Right atrium auricular region (tissue), 2 donors: ENCODE measurements around the gene PRRC2A. TPM values are rescaled to one million over a fixed set of nuclear protein-coding genes. Genes with fewer than 3 reads are reported as not detected.

Experiments
- DNase-seq: peaks from one replicate; pipeline ENCODE4 v3.0.0-alpha.2; 2019; ENCODE audit warnings: low spot score
- H3K27ac ChIP-seq, 2 donors: fragments of 200-600 bp; sonication (generic); 1 replicate in 1 of 2; 2 replicates in 1 of 2; pipeline ENCODE4 v1.5.1; 2016 to 2019
- H3K27me3 ChIP-seq, 2 donors: fragments of 200-600 bp; sonication (generic); one replicate each; pipeline versions ENCODE4 v1.5.1 to v1.6.0; 2017 to 2019
- H3K36me3 ChIP-seq: fragments of 200-600 bp; sonication (generic); one replicate; pipeline ENCODE4 v1.5.1; 2016
- H3K4me1 ChIP-seq, 2 donors: fragments of 200-600 bp; sonication (generic); one replicate each; pipeline versions ENCODE4 v1.5.1 to v1.6.0; 2017 to 2019
- H3K4me3 ChIP-seq, 2 donors: fragments of 200-600 bp; sonication (generic); 1 replicate in 1 of 2; 2 replicates in 1 of 2; pipeline ENCODE4 v1.5.1; 2017 to 2019; ENCODE audit warnings: mild to moderate bottlenecking in 1 of 2, moderate library complexity in 1 of 2
- H3K9me3 ChIP-seq, 2 donors: fragments of 200-600 bp; sonication (generic); one replicate each; pipeline ENCODE4 v1.5.1; 2019
- CTCF ChIP-seq, 2 donors: fragments of 200-600 bp; sonication (generic); IDR thresholded peaks; one replicate each; pipeline ENCODE4 v1.5.1; 2019; ENCODE audit warnings: antibody characterized with exemption in 2 of 2
- total RNA-seq, 2 donors: library from RNA; depleted of rRNA; stranded (reverse); fragments of >200 nt; gene quantifications; one replicate each; pipeline ENCODE4 v1.1.0, GENCODE V29; 2016

The PRRC2A gene
- total RNA-seq, 2 donors from 2014 or later = 61.0 to 96.7 TPM

DNA sequence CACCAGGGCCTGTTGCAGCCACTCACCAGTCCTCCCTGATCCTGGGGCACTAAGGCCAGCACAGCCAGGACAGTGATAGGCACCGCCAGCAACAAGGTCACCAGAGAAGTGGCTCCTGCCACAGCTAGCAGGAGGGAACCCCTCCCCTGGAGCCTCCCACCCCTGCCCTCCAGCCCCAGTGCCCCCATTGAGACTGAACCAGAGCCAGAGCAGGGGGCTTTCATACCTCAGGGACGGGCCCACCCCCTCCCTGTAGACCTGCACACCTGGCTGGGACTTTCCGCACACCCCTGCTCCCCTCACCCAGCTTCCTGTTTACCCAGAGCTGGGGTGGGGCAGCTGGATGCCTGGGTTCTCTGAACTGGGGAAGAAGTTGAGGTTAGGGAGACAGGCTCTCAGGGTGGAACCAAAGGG lies 38.3 kb upstream of the PRRC2A start, which contains the start of gene LTB:
Gene LTB, minus strand, starts transcription at position 195 of the 414 bp plus-strand sequence. Its CDS starts 7 bp downstream, at position 188.
- no peaks in the 10 kb centered on the region for H3K36me3 ChIP-seq
- H3K27ac ChIP-seq = peak within 1 kb of the TSS; percentile 79 to 84
- H3K4me1 ChIP-seq = peaks cover 0 to 18% of the 10 kb centered on the region in 2 donors
- no peak for TF ChIP-seq CTCF (IDR thresholded peaks at IDR 0.05)
- DNase-seq = no peak
- no peaks in the 10 kb centered on the region for H3K27me3 ChIP-seq
- H3K9me3 ChIP-seq = no peaks in the 10 kb centered on the region
- H3K4me3 ChIP-seq = peak within 1 kb of the TSS; percentile 61 to 80

GRCh38 chr6:31585491-31585890 lies 35.0 kb upstream of the PRRC2A start:
- H3K36me3 ChIP-seq = no peaks in the 10 kb centered on the region
- no peaks in the 10 kb centered on the region for H3K9me3 ChIP-seq
- DNase-seq = no peak
- peak in 1 of 2 donors; percentile 13 for TF ChIP-seq CTCF (IDR thresholded peaks at IDR 0.05)
- no peak overlapping the region for H3K27ac ChIP-seq
- peaks cover 0 to 16% of the 10 kb centered on the region in 2 donors for H3K4me1 ChIP-seq
- H3K27me3 ChIP-seq = no peaks in the 10 kb centered on the region
- H3K4me3 ChIP-seq = no peak overlapping the region

GRCh38 chr6:31586008-31586407 lies 34.5 kb upstream of the PRRC2A start, which contains the start of gene LST1:
TSS of gene LST1 (plus strand) at chr6:31586277. CDS start at chr6:31587300, 1,023 bp downstream.
- Histone ChIP-seq H3K4me1 (peaks cover 0 to 13% of the 10 kb centered on the region in 2 donors), H3K9me3 (no peaks in the 10 kb centered on the region), H3K27me3 (no peaks in the 10 kb centered on the region), H3K27ac (no peak within 1 kb of the TSS), H3K36me3 (no peaks in the 10 kb centered on the region), H3K4me3 (no peak within 1 kb of the TSS)
- TF ChIP-seq CTCF (IDR thresholded peaks at IDR 0.05) = no peak
- DNase-seq = no peak

DNA sequence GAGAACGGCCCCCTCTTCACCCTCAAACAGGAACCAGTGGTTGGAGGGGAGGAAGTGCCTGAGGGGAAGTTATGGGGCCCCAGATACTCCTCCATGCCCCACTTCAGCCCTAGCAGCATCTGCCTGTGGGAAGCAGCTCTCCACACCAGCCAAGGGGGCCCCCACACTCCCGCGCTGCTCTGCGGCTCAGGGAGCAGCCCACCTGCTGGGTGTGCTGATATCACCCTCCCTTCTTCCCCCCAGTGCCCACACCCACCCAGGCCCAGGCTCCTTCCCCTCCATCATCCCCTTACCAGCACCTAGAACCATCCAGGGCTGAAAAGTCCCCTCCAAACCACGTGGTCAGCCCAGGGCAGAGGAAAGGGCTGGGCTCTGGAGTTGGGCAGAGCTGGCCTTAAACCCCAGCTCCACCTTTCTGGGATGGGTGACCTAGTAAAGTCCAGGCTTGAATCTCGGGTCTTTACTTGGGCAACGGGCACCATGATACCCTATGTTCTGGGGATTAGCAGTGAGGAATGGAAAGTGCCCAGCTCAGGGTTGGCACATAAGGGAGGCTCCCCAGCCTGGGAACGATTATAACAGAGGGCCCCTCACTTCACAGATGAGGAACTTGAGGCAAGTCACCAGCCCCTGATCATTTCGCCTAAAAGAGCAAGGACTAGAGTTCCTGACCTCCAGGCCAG lies 33.8 kb upstream of the PRRC2A start:
- no peak for DNase-seq
- no peaks in the 10 kb centered on the region for H3K27me3 ChIP-seq
- H3K4me1 ChIP-seq = peaks cover 0 to 8% of the 10 kb centered on the region in 2 donors
- H3K36me3 ChIP-seq = no peaks in the 10 kb centered on the region
- no peak overlapping the region for H3K27ac ChIP-seq
- no peak for TF ChIP-seq CTCF (IDR thresholded peaks at IDR 0.05)
- no peaks in the 10 kb centered on the region for H3K9me3 ChIP-seq
- H3K4me3 ChIP-seq = no peak overlapping the region

GRCh38 chr6:31587791-31588777 lies 32.4 kb upstream of the PRRC2A start:
- H3K36me3 ChIP-seq = no peaks in the 10 kb centered on the region
- DNase-seq = no peak
- TF ChIP-seq CTCF (IDR thresholded peaks at IDR 0.05) = no peak
- no peak overlapping the region for H3K27ac ChIP-seq
- no peak overlapping the region for H3K4me3 ChIP-seq
- H3K4me1 ChIP-seq = no peaks in the 10 kb centered on the region
- H3K9me3 ChIP-seq = no peaks in the 10 kb centered on the region
- H3K27me3 ChIP-seq = no peaks in the 10 kb centered on the region
